Epithelial cell of proximal tubule (primary cell): Measurements from ENCODE around the gene PLET1. TPM values are rescaled to one million over a fixed set of nuclear protein-coding genes. Genes with fewer than 3 reads are reported as not detected.

Experiments
- DNase-seq: peaks from one replicate; pipeline ENCODE4 v3.0.0-alpha.2; 2011; ENCODE audit warnings: low read depth
- H3K4me3 ChIP-seq: 2 replicates; pipeline ENCODE4 v1.5.1; 2011; ENCODE audit warnings: low read depth, mild to moderate bottlenecking, low read length
- total RNA-seq: library from RNA; depleted of rRNA; stranded (reverse); fragments of >200 nt; gene quantifications from 2 replicates; pipeline ENCODE4 v1.2.3, GENCODE V29; 2015
- TF ChIP-seq, protein P1 (sequence below): conservative IDR thresholded peaks from 2 replicates; pipeline ENCODE4 v1.5.1; 2012; ENCODE audit warnings: low read depth, mild to moderate bottlenecking, low read length

Gene PLET1
- total RNA-seq, 1 donor from 2014 or later = not detected

DNA sequence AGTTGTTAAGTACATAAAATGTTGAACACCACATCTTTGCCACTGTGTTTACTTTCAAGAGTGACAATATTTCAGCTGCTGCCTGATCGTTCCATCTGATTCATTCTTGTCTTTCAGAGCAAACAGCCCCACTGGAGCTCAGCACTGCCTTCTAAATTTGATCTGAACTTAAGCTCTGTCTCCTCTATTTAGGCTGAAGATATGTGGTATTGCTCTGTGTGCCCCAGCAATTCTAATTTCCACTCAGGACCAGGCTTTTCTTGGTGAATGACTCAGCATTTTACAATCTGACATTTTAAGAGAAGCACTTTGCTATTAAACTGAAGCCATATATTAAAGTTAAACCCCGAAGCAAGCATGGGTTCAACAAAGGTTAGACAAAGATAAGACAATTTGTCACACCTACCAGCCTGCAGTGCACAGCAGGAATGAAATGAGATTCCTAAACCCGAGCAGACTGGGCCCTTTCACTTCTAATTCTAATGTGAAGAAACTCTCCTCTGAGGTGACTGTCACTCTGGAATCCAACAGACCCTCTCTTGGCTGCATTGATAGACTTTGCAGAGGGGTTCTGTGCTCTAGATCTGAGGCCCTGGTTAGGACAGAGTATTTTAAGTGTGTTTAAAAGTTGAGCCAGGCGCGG, 41.7 kb upstream of the PLET1 start:
- TF ChIP-seq, protein P1, sequence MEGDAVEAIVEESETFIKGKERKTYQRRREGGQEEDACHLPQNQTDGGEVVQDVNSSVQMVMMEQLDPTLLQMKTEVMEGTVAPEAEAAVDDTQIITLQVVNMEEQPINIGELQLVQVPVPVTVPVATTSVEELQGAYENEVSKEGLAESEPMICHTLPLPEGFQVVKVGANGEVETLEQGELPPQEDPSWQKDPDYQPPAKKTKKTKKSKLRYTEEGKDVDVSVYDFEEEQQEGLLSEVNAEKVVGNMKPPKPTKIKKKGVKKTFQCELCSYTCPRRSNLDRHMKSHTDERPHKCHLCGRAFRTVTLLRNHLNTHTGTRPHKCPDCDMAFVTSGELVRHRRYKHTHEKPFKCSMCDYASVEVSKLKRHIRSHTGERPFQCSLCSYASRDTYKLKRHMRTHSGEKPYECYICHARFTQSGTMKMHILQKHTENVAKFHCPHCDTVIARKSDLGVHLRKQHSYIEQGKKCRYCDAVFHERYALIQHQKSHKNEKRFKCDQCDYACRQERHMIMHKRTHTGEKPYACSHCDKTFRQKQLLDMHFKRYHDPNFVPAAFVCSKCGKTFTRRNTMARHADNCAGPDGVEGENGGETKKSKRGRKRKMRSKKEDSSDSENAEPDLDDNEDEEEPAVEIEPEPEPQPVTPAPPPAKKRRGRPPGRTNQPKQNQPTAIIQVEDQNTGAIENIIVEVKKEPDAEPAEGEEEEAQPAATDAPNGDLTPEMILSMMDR = no peak
- DNase-seq = no peak
- H3K4me3 ChIP-seq = no peak overlapping the region

DNA sequence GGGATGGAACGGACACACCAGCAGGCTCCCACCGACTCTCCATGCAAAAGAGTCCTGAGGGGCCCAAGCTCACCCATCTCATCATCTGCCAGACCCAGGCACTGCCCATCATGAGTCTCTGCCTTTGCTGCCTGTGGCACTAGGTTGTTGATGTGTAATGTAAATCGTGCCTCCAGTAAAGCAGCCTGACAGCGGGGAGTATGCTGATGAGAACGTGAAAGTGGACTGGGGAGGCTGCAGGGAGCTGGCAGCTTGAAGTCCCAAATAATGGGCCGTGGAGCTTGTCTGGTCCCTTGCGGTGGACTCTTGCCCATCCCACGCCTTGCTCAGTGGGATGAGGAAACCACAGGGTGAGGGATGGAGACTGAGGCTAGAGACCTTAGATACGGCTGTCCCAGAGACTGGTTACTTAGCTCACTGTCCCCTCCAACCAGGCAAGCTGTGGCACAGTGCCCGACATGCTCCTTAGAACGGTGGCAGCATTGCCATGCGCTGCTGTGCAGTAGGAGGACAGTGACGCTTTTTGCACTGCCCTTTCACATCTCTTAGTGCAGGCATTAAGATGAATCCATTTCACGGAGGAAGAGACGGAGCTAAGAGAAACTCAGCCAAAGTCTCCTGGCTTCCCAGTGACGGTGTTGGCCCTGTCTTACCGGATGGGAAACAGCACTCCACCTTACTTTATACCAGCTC, 39.6 kb upstream of the PLET1 start:
- H3K4me3 ChIP-seq = no peak overlapping the region
- DNase-seq = no peak
- TF ChIP-seq, protein P1 = no peak

DNA sequence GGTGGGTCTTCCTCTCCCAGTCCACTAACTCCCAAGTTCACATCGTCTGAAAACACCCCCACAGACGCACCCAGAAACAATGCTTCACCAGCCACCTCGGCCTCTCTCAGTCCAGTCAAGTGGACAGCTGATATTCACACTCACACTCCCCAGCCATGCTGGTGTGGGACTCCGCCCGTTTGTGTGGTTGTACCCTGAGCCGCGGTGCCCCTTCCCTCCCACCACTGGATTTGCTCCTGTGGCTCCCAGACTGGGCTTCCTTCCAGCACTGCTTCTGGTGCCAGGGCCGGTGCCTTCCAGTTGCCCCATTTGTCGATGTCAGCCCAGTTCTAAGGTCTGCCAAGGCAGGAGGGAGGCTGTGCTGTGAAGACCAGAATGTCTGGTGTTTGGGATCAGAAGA, 37.9 kb upstream of the PLET1 start:
- DNase-seq = no peak
- TF ChIP-seq, protein P1 = no peak
- H3K4me3 ChIP-seq = no peak overlapping the region

DNA sequence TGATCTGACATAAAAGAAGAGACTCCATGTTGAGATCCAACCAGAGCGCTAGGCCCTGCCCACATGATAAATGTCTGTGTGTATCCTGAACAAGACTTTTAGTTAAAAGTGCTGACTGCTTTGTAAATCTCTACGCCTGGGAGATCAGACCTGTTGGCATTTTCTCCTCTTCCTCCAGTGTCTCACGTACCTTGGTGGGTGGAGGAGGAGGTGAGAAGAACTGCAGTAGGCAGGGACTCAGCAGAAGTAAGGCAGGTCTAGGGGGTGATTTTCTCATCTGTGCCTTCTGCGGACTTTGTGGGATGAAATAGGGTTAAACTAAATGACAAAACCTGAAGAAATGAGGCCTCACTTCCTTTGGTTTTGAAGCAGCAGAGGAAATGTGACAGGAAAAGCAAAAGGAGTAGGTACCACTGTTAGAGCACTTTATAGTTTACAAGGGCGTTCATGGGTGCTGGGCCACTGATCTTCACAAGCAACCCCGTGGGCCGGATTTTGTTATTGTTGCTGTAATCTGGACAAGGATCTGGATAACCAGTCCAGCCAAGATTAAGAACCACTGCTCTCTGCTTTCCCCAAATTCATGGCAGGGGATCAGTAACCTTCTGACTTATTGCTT, 36.7 kb upstream of the PLET1 start:
- TF ChIP-seq, protein P1 = no peak
- no peak overlapping the region for H3K4me3 ChIP-seq
- DNase-seq = no peak

DNA sequence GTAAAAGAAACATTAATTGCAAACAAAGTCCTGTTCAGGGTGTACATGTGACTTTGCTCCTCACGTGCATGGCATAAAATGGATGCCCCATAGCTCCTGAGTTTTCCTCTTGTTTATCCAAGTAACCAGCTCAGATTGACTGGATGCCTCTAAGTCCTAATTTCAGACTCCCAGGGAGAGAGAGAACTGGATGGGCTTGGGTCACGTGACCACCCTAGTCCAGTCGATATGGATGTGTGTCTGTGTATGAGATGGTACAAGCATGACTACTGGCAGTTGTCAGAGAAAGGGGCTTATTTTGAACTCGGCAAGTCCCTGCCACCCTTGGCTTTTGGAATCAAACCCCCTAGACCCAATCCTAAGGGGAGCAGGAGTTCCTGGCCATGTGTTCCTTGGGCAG, 35.4 kb upstream of the PLET1 start:
- TF ChIP-seq, protein P1 = no peak
- H3K4me3 ChIP-seq = no peak overlapping the region
- no peak for DNase-seq

DNA sequence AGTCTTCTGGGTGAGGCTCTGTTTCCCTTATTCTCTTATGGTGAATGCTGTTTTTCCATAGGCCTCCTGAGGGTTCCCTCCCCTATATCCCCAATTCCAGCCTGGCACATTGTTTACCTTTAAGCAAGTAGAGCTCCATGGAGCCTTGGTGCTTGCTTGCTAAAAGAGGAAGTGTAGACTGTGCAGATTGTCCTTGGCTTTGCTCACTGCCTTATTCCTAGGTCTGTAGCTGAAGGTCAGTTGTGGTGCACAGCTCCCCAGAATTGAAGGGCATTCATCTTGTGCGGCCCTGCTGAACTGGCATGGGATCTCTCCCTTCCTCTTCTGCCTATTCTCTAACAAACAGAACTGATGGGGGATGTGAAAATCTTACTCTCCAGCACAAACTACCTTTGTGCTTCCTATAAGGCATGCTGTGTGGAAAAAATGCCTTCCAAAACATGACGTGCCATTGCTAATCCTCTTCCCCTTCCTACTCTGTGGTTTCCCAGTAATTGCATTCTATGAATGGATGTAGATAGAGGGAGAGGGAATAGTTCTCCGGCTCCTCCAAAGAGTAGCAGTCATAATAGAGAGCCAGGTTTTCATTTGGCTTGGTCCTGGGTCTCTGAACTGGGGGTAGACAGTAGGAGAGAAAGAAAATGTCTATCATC, 34.2 kb upstream of the PLET1 start:
- TF ChIP-seq, protein P1 = no peak
- no peak overlapping the region for H3K4me3 ChIP-seq
- no peak for DNase-seq
